Bronchial epithelial cell (primary cell): ENCODE measurements around the gene MORN5. TPM values are rescaled to one million over a fixed set of nuclear protein-coding genes. Genes with fewer than 3 reads are reported as not detected.

Experiments used
- DNase-seq: peaks from one replicate; pipeline ENCODE4 v3.0.0-alpha.2; 2010; ENCODE audit warnings: low read depth
- FAIRE-seq: peaks from 2 replicates; lab custom pipeline; 2011; peaks lifted over from hg19 to GRCh38; lab: Jason Lieb, UNC
- H3K27me3 ChIP-seq: 2 replicates; pipeline ENCODE4 v1.5.1; 2011; ENCODE audit warnings: low read length; ENCODE audit not compliant: control insufficient read depth, insufficient read depth
- H3K36me3 ChIP-seq: 2 replicates; pipeline ENCODE4 v1.5.1; 2011; ENCODE audit warnings: low read length; ENCODE audit not compliant: control insufficient read depth, insufficient read depth
- H3K4me3 ChIP-seq: 2 replicates; pipeline ENCODE4 v1.5.1; 2011; ENCODE audit warnings: mild to moderate bottlenecking, low read depth, low read length, control low read depth
- total RNA-seq: library from RNA; depleted of rRNA; stranded (reverse); fragments of >200 nt; gene quantifications from 2 replicates; pipeline ENCODE4 v1.2.1, GENCODE V29; 2014
- TF ChIP-seq, protein P1 (sequence below): IDR thresholded peaks from 2 replicates; pipeline ENCODE4 v1.5.1; 2011; ENCODE audit warnings: mild to moderate bottlenecking, moderate library complexity, low read length, control low read depth, inconsistent platforms; ENCODE audit not compliant: insufficient read depth, severe bottlenecking

The MORN5 gene
- total RNA-seq, 1 donor from 2014 or later = not detected

DNA sequence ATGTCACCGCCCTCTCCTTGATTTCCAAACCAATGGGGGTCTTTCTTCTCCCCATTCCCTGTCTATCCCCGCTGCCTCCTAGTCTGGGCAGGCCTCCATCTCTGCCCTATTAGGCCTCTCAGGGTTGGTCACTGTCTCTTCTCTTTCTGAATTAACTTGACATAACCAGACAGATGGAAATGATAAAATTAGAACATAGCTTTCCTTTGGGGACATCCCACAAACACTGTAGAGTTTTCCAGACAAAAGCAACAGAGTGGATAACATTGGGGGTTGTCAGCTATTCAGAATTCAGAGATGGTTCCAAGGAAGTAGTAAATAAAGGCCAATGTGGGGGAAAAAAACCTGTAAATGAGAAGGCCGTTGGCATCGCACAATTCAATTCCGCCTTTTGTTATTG is 44.3 kb downstream of the MORN5 start:
- no peaks in the 10 kb centered on the region for H3K27me3 ChIP-seq
- TF ChIP-seq, protein P1, sequence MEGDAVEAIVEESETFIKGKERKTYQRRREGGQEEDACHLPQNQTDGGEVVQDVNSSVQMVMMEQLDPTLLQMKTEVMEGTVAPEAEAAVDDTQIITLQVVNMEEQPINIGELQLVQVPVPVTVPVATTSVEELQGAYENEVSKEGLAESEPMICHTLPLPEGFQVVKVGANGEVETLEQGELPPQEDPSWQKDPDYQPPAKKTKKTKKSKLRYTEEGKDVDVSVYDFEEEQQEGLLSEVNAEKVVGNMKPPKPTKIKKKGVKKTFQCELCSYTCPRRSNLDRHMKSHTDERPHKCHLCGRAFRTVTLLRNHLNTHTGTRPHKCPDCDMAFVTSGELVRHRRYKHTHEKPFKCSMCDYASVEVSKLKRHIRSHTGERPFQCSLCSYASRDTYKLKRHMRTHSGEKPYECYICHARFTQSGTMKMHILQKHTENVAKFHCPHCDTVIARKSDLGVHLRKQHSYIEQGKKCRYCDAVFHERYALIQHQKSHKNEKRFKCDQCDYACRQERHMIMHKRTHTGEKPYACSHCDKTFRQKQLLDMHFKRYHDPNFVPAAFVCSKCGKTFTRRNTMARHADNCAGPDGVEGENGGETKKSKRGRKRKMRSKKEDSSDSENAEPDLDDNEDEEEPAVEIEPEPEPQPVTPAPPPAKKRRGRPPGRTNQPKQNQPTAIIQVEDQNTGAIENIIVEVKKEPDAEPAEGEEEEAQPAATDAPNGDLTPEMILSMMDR = no peak
- no peak overlapping the region for H3K4me3 ChIP-seq
- FAIRE-seq (no peak), DNase-seq (no peak)
- no peaks in the 10 kb centered on the region for H3K36me3 ChIP-seq

DNA sequence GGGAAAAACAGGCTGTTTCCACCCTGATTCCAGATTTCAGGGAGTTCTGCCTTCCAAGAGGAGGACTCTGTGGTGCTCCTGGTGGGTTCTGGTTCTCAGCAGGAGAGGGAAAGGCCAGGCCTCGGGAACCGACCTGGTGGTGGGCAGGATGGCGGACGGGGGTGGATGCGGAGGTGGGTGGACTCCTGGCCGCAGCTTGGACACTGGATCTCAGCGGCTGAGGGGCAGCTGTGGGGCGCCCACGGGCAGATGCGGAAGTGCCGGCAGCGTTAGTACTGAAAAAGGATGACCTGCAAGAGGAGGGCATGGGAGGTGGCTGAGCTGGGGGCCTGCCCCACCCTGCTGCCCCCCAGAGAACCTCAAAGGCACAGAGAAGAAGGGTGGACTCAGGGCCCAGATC is 44.8 kb downstream of the MORN5 start:
- no peaks in the 10 kb centered on the region for H3K36me3 ChIP-seq
- no peak for FAIRE-seq
- TF ChIP-seq, protein P1 = no peak
- no peak for DNase-seq
- H3K4me3 ChIP-seq = no peak overlapping the region
- no peaks in the 10 kb centered on the region for H3K27me3 ChIP-seq

DNA sequence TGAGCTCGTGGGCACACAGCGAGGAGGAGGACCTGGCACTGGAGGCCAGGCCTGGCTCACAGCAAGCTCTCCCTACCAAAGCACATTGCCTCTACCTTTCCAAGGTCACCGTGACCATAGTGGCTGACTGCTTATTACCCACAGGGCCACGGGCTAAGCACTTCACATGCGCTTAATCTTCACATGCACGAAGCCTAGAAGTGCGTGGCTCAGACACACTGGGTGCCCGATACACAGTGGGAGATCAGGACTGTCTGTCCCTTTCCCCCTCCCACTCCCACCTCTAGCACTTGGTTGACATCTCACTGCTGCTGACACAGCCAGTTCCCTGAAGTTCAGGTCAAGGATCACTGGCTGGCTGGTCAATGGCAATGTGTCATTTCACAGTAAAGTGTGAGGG is 45.5 kb downstream of the MORN5 start:
- no peaks in the 10 kb centered on the region for H3K27me3 ChIP-seq
- DNase-seq (no peak), FAIRE-seq (peak; percentile 7)
- no peaks in the 10 kb centered on the region for H3K36me3 ChIP-seq
- TF ChIP-seq, protein P1 = no peak
- H3K4me3 ChIP-seq = no peak overlapping the region

DNA sequence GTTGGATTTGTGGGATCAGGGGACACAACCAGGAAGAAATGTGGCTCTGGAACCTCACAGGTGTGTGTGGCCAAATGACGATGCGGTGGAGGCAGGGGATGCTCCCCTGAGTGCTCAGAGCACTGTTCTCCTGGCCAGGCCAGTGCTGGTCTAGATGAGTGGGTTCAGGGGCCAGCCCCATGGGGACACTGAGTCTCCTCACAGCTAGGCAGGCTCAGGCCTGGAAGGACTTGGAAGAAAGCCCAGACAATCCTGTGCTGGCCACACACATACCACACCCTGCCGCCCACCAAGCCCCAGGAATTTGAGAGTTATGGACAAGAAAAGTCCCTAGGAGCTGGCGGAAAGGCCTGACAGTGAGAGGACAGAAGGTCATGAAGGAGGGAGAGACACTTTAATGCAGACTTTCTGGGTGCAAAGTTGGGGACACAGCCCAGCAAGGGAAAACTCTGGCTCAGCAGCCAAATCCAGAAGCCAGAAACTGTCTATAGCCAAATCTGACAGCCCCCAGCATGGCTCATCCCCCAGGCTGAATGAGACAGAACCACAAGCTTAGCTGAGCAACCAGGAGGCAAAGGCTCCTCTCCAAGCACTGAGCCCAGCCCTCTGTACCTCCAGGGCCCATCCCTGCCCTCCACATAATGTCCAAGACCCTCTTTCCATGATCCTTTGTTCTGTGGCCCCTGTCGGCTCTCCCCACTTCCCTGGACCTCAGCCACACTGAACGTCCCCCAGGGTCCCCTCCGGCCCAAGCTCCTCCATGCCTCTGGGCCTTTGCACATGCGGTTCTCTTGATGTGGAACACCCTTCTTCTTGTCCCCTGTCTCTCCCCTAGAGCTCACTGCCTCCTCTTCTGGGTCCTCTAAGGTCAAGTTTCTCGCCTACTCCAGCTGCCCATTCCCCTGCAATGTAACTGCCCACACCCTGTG is 46.7 kb downstream of the MORN5 start:
- H3K36me3 ChIP-seq = no peaks in the 10 kb centered on the region
- DNase-seq = peak; percentile 39
- H3K27me3 ChIP-seq = no peaks in the 10 kb centered on the region
- TF ChIP-seq, protein P1 = no peak
- FAIRE-seq = no peak
- no peak overlapping the region for H3K4me3 ChIP-seq

DNA sequence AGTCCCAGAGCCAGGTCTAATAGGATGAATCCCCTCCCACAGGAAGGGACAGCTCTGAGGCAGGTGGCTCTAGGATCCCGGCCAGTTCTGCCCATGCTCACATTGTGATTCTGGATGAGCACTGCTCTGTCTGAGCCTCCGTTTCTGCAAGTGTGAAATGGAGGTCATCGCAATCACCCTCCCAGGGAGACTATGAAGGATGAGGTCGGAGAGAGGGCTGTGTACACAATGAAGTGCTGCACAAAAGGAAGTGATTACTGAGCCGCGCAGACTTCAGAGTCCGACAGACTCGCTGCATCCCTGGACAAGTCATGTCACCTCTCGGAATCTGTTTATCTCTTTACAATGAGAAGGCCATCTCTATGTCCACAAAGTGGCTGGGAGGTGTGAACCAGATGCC is 47.4 kb downstream of the MORN5 start:
- FAIRE-seq = peak; percentile 32
- DNase-seq = no peak
- H3K27me3 ChIP-seq = peaks cover 2% of the 10 kb centered on the region
- TF ChIP-seq, protein P1 = no peak
- H3K36me3 ChIP-seq = no peaks in the 10 kb centered on the region
- H3K4me3 ChIP-seq = no peak overlapping the region
